HG02623 (cell line): ENCODE results near the gene GSTM3.
"Not testable (repeated sequence)": the region's sequence is repeated elsewhere in the genome, so short reads cannot be mapped to it uniquely, and the experiment has no call there.

Experiments
- ATAC-seq: cut with Tn5 transposase; IDR thresholded peaks from one replicate; pipeline ENCODE4 v1.9.1; 2021; ENCODE audit warnings: moderate library complexity; ENCODE audit not compliant: unreplicated experiment

GSTM3 gene

DNA sequence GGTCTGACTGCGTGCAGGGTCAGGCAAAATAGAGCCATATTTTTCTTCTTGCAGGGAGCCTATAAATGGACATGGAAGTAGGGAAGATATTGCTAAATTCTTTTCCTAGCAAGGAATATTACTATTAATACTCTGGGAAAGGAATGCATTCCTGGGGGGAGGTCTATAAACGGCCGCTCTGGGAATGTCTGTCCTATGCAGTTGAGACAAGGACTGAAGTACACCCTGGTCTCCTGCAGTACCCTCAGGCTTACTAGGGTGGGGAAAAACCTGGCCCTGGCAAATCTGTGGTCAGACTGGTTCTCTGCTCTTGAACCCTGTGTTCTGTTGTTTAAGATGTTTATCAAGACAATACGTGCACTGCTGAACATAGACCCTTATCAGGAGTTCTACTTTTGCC lies 31.9 kb downstream of the GSTM3 start:
- ATAC-seq: not testable (repeated sequence)

DNA sequence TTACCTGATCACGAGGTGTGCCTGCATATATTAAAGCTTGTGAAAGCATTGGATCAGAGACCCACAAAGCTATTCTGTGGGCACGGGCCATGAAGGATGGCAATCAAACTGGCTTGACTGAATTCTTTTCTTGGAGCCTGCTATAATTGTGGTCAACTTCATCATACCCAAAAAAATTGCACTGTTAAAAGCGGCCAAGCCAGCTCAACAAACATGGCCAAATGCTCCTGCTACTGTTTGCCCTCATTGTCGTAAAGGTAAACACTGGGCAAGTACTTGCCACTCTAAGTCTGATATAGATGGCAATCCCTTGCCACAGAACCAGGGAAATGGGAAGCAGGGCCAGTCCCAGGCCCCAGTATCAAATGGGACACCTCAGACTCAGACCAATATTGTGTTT lies 35.4 kb downstream of the GSTM3 start:
- ATAC-seq: no peak

DNA sequence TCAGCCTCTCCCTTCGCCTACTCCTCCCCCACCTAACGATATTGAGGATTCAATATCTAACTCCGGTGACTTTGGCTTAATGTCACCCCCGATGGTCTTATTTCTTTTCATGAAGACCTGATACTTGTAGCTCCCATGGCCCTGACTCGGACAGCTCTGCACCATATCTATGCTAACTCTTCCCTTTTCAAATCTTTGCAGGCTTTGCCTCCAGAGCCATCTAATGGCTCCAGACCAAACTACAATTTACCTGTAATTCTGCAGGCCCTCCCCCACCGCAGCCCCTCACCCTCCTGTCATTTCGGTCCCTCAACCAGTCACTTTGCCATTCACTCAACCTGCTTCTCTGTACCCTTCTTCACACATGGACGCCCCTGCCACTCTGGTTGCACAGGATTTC lies 36.7 kb downstream of the GSTM3 start:
- no peak for ATAC-seq

DNA sequence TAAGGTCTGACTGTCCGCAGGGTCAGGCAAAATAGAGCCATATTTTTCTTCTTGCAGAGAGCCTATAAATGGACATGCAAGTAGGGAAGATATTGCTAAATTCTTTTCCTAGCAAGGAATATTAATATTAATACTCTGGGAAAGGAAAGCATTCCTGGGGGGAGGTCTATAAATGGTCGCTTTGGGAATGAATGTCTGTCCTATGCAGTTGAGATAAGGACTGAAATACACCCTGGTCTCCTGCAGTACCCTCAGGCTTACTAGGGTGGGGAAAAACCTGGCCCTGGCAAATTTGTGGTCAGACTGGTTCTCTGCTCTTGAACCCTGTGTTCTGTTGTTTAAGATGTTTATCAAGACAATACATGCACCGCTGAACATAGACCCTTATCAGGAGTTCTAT lies 37.9 kb downstream of the GSTM3 start:
- not testable (repeated sequence) for ATAC-seq

DNA sequence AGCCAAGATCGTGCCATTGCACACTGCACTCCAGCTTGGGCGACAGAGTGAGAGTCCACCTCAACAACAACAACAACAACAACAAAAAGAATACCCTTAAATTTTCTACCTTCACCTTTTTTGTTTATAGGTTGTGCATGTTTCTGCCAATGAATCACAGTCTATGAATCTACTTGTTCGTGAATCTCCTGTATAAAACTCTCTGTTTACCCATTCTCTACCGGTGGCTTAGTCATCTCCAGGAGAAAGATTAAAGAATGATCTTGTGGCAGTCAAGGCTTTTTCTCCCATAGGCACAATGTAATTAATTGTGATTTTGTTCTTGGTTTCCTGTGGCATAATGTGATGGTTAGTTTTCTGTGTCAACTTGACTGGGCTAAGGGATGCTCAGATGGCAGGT lies 43.0 kb downstream of the GSTM3 start:
- not testable (repeated sequence) for ATAC-seq

DNA sequence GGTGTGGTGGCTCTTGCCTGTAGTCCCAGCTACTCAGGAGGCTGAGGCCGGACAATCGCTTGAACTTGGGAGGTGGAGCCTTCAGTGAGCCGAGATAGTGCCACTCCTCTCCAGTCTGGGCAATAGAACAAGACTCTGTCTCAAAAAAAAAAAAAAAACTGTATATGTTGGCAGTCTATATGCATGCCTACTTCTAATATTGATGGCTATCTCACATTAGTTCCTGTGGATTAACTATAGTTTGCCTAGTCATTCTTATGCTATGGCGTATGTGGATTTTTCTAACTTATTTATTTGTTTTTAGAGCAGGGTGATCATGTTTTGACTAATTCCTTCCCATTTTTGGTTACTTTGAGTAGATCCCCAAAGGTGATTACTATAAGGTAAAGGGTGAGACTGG lies 43.8 kb downstream of the GSTM3 start:
- ATAC-seq: no peak

DNA sequence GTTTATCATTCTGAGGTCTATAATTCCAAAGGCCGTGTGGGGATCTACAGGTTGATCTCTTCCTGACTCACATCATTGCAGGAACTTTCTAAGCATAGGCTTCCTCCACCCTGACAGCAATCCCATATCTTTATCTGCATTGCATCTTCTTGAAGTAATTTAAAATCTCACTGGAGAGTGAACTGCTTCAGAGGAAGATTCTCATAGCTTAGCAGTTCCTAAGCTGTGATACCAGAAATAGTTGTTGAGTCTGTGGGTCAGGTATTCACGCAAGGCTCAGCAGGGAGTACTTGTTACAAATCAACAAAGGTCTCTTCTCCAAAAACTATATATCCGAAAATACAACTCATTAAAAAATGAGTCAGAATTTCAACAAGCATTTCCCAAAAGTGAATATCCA lies 45.7 kb downstream of the GSTM3 start:
- ATAC-seq: not testable (repeated sequence)

DNA sequence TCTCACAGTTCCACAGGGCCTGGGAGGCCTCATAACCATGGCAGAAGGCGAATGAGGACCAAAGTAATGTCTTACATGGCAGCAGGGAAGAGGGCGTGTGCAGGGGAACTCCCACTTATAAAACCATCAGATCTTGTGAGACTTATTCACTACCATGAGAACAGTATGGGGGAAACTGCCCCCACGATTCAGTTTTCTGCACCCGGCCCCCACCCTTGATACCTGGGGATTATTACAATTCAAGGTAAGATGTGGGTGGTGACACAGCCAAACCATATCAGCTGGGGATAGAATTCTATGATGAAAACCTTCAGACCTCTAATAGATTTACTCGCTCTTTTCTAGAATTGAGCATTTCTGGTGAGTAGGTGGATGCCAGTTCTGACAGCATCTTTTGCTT lies 46.4 kb downstream of the GSTM3 start:
- ATAC-seq: not testable (repeated sequence)

DNA sequence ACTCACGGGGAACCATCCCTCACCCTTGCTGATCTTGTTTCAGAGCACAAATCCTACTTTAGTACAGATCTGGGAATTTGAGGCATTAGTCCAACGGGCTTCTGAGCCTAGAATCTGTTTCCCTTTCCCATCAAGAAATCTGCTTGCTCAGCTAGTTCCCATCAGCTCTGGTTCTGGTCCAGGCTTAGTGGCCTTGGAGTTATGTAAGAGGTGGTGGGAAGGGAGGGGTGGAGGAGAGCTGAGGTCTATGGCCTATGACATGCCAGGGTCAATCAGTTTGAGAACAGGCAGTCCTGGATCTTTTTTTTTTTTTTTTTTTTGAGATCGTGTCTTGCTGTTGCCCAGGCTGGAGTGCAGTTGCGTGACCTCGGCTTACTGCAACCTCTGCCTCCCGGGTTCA lies 49.1 kb downstream of the GSTM3 start:
- ATAC-seq: no peak

DNA sequence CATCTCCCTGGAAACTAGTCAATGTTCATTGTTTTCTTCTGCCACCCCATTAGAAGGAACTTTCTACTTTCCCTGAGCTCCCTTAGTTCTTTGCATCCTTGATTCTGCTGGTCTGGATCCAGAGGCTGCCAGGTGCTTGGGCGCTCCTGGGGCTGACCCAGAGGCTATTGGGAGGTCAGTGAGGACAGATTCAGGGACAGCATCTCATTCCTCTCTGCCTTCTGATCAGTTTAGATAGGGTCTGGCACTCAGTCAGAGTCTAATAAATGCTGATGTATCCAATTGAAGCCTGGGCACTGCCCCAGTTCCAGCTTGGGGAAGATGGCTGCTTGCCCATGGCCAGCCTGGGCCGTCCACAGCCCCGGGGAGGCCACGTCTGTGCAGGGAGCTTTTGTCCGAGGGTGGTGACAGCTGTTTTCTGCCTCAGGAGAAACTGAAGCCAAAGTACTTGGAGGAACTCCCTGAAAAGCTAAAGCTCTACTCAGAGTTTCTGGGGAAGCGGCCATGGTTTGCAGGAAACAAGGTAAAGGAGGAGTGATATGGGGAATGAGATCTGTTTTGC lies 50.9 kb downstream of the GSTM3 start:
- no peak for ATAC-seq

DNA sequence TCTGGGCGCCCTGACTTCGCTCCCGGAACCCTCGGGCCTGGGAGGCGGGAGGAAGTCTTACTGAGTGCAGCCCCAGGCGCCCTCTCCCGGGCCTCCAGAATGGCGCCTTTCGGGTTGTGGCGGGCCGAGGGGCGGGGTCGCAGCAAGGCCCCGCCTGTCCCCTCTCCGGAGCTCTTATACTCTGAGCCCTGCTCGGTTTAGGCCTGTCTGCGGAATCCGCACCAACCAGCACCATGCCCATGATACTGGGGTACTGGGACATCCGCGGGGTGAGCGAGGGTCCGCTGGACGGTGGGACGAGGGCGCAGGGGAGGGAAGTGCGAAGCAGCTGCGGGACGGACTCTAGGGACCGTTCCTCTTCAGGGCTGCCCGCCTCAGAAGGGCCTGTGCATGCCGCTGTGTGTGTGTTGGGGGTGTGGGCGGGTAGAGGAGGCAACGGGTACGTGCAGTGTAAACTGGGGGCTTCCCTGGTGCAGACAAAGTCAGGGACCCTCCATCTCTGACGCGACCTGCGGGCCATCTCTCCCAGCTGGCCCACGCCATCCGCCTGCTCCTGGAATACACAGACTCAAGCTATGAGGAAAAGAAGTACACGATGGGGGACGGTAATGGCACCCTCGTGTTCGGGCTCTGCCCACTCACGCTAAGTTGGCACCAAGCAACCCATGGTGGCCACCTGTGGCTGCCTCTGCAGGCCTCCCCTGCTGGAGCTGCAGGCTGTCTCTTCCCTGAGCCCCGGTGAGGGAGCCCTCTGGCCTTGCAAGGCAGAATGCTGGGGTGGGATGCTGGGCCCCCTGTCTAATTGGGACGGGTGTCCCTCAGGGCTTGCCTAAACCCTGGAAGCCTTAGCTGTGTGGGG lies 53.0 kb downstream of the GSTM3 start, which contains the start of gene GSTM1:
TSS of gene GSTM1 (plus strand) at position 177 of the 859 bp plus-strand sequence. CDS start at position 234, 57 bp downstream.
- no peak for ATAC-seq

DNA sequence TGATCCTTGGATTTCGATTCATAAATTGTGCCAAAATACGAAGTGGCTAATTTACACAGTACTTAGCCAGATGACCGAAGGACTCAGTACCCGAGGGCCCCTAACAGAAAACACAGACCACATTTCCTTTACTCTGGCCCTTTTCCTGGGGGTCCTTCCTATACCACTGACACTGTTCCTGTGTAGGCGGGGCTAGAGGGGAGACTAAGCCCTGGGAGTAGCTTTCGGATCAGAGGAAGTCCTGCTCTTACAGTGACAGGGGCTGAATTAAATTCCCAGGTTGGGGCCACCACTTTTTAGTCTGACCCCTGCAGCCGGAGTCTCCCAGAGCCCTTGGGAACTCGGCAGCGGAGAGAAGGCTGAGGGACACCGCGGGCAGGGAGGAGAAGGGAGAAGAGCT lies 53.7 kb downstream of the GSTM3 start:
- not testable (repeated sequence) for ATAC-seq

DNA sequence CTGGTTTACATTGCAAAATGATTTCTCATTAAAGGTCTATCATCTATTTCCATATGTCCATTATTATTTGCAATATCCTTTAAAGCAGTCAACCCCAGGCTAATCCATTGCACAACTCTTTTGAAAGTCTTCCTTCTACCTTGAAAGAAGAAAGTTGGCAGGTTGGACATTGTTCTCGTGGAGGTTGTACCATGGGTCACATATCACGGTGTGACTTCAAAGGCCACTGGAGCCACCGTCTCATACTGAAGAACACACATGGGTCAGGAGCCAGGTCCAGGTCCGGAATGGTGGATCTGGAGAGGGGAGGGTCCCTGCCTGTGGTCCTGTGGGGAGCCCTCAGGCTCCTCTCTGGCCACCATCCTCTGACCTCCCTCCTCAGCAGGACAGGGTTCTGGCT lies 54.9 kb downstream of the GSTM3 start:
- not testable (repeated sequence) for ATAC-seq

DNA sequence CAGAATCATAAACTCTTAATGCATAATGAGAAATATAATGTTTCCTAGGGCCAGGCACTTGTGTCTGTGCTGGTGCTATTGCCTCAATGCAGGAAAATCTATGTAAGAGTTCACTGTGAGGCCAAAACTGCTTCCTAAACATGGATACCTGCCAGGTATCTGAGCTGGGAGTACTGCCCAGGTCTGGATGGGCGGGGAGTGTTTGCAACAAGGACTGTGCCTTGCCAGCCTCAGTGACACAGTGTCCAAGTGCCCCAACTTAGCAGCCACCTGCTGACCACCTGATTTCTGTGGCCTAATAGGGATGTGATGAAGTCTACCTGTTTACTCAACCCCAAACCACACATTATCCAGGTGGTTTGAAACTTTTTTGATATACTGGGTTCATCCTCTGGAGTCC lies 55.4 kb downstream of the GSTM3 start:
- ATAC-seq: not testable (repeated sequence)

DNA sequence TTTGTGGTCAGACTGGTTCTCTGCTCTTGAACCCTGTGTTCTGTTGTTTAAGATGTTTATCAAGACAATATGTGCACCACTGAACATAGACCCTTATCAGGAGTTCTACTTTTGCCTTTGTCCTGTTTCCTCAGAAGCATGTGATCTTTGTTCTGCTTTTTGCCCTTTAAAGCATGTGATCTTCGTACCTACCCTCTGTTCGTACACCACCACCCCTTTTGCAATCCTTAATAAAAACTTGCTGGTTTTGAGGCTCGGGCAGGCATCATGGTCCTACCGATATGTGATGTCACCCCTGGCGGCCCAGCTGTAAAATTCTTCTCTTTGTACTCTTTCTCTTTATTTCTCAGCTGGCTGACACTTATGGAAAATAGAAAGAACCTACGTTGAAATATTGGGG lies 56.1 kb downstream of the GSTM3 start:
- ATAC-seq: not testable (repeated sequence)
